NCI-H524 treated with DMSO at 0.1 percent for 48 hours (cell line): ENCODE measurements around the gene CD59.
"Not testable (repeated sequence)": the region's sequence is repeated elsewhere in the genome, so short reads cannot be mapped to it uniquely, and the experiment has no call there.

ENCODE experiments used
- DNase-seq: peaks from one replicate; lab custom pipeline; 2025; lab: John Stamatoyannopoulos, UW

CD59 gene

DNA sequence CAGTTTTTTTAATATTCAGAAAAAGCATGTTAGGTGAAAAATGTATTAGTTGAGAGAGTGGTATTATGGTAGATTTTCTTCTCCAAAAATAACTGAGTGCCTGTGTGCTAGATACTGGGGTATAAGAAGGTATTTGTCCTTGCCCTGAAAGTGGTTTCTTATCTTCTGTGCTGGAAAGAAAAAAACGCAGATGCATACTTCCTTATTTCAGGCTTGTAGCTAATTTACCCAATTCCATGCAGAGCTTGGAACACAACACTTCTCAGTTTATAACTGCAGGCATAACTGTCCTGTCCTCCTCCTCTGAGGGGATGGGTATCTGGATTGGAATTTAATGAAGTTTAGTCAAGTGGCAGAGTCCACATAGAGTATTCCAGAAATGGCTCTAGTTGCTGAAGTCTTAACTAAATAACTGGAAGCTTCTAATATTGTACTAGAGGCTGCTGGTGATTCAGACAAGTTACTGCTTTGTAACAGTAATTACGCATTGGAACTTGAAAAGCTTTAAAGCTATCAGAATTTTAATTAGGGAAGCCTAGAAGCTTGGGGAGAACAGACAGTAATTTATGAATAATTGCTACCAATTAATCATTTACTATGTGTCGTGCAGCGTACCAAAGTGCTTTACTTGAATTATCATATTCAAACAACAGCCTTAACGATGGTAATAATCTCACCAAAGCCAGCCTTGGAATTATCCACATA is 22.9 kb downstream of the CD59 start:
- no peak for DNase-seq

DNA sequence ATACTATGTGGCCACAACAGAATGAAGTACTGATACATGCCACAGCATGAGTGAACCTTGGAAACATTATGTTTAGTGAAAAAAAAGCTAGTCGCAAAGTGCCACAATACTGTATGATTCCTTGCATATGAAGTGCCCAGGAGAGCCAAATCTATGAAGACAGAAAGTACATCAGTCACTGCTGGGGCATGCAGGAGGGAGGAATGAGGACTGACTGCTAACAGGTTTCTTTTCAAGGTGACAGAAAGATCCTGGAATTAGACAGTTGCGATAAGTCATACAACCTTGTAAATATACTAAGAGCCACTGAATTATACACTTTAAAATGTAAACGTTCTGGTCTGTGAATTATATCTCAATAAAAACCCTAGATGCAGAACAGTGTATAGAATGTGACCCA is 23.8 kb downstream of the CD59 start:
- no peak for DNase-seq

DNA sequence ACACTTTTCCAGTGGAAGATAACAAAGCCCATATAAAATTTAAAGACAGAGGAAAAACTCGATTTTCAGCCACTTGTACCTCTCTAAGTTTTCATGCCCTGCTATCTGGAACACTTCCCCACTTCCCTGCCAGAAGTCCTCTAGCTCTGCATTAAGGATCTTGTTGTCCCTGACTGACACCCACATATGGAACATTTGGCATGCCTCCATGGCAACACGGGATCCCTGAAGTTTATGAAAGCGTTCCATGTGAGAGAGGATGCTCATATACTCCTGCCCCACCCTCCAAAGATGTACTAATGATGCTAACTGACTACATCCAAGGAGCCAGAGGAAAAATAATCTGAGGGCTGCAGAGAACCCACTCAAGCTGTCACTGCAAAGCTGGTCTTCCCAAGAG is 26.8 kb downstream of the CD59 start:
- DNase-seq: no peak

- DNase-seq: no peak
Observed at GRCh38 chr11:33708985-33709384, 27.2 kb downstream of the CD59 start.

DNA sequence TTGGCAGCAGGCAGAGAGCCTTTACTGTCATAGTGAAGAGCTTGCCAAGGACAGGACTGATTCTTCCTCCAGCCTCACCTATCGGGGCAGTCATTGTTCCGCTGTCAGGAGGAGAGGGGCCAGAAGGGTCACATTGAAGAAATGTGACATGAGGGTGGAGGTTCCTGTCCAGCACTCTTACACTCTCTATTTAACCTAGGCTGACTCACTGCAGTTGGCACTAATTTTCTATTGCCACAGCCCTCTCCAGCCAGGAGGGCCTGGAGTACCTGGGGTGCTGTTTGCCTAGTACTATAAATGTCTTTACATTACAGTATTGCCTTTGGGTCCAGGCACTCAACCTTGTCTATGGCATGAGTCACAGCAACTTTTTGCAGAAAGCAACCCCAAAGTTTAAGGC is 28.4 kb downstream of the CD59 start:
- DNase-seq: not testable (repeated sequence)

GRCh38 chr11:33706966-33707365 is 29.3 kb downstream of the CD59 start:
- DNase-seq: no peak

- no peak for DNase-seq
Observed at GRCh38 chr11:33706546-33706945, 29.7 kb downstream of the CD59 start.

DNA sequence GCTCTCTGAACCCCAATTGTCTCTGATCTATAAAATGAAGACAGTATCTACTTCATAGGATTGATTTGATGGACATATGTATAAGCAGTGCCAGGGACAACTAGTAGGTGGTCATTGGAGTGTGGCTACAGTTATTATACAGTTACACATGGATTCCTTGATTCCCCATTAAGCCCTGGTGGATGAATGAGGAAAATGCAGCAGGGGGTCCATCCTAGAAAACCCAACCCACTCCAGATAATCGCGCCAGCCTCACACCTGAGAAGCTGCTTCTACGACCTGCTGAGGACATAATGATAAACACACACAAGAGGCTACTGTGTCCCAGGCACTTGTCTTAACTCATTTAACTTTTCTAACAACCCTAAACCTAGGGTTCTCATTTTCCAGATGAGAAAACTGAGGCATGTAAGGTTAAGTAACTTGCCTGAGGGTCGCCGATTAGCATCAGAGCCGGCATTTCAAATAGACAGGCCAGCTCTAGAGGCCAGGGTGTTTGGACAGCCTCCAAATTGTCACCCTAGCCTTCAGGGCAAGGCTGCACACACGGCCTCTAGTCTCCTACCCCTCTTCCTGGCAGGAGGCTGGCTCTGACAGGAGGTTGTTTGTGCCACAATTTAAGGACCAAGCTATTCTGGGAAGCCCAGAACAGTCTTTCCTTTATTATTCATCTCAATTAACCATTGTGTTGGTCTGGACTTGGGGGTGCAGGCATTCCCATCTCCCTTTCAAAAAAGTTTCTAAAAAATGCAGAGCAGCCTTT is 31.8 kb downstream of the CD59 start:
- no peak for DNase-seq

- no peak for DNase-seq
Observed at GRCh38 chr11:33703788-33704187, 32.4 kb downstream of the CD59 start.

GRCh38 chr11:33703234-33703633 is 33.0 kb downstream of the CD59 start:
- DNase-seq: no peak

- DNase-seq: no peak
Observed at GRCh38 chr11:33701302-33702230, 34.7 kb downstream of the CD59 start.

- peak; percentile 42 for DNase-seq
Observed at GRCh38 chr11:33700502-33701271, 35.5 kb downstream of the CD59 start, which contains the start of gene C11orf91. Gene C11orf91 (minus strand): TSS chr11:33700826. CDS start chr11:33700740, 86 bp downstream.

DNA sequence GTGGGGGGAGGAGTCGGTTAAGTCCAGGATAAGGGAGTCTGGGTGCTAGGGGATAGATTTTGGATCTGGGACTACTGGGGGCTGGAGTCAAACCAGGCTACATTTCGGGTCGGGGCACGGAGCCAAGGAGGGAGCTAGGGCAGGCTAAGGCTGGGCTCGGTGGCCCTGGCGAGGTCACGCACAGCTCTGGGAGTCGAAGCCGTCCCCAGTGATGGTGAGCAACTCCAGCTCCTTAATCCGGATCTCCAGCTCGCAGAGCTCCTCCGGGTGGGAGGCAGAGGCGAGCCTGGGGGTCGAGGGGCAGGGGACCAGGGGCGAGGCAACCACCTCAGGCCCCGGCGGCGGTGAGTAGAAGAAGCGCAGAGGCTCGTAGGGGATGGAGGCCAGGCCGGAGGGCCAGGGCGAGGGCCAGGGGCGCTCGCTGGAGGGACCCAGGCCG is 36.1 kb downstream of the CD59 start:
- no peak for DNase-seq

- no peak for DNase-seq
Observed at GRCh38 chr11:33699515-33700062, 36.6 kb downstream of the CD59 start.

- no peak for DNase-seq
Observed at GRCh38 chr11:33698921-33699320, 37.3 kb downstream of the CD59 start.

DNA sequence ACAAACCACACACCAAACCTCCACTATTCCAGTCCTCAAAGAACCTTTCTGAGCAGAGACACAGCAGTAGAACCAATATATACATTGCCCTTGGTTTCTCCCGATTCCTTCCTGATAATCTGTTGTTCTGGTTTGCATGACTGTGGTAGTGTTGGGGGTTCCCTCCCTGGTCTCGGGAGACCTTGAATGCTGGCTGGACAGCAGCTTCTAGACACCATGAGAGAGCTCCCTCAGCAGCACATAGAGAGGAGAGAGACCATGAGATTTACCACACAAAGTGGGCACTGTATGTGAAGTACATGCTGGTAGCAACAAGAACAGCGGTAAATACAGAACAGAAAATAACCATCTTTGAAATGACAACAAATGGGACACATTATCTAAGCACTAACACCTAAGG is 38.2 kb downstream of the CD59 start:
- DNase-seq: no peak

- DNase-seq: no peak
Observed at GRCh38 chr11:33696931-33697638, 39.1 kb downstream of the CD59 start.

DNA sequence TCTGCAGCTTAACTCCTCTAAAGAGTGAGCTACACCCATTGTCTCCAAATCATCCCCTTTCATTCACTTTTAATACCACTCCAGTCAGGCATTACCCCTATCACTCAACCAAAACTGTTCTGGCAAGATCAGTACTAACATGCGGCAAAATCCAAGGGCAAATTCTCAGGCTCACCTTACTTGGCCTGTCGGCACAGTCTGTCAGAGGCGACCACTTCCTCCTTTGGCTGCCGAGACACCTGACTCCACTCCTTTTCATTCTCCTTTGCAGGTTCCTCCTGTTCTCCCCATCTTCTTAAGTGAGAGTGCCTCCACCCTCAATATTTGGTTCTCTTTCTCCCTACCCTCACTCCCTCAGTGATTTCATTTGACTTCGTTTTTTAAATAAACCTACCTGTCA is 39.8 kb downstream of the CD59 start:
- no peak for DNase-seq

GRCh38 chr11:33695051-33695566 is 41.1 kb downstream of the CD59 start:
- DNase-seq: no peak

GRCh38 chr11:33694346-33695050 is 41.7 kb downstream of the CD59 start:
- no peak for DNase-seq
